K562 (cell line): Measurements from ENCODE around the gene DGCR6. TPM values are rescaled to one million over a fixed set of nuclear protein-coding genes. Genes with fewer than 3 reads are reported as not detected.

Source experiments
- ATAC-seq: fragments of 200-7000 bp; cut with Tn5 transposase; 3 replicates; pipeline ENCODE4 v1.9.1; 2020; ENCODE audit warnings: moderate library complexity
- BruUV-seq: library from RNA; stranded (reverse); fragments of 400-500 nt; replicated peaks from 2 replicates; lab custom pipeline; 2021; lab: Mats Ljungman, UMichigan
- CTCF ChIA-PET: fragments of 300-600 bp; formaldehyde crosslinking; extraction: SDS; loops from one replicate; lab custom pipeline; 2021; ENCODE audit warnings: low intra/inter-chr PET ratio; lab: Yijun Ruan, JAX
- POLR2A ChIA-PET: fragments of 300-600, 350-650 bp; sonication (Branson Sonifier 250); formaldehyde crosslinking; extraction: SDS; loops from one replicate; lab custom pipeline; 2021; ENCODE audit warnings: antibody characterized with exemption, inconsistent platforms; lab: Yijun Ruan, JAX
- DNase-seq, 4 experiments: peaks; one replicate each; pipeline versions ENCODE4 v3.0.0 to v3.0.0-alpha.2; 2011 to 2018; ENCODE audit warnings: low spot score in 3 of 4, mixed read lengths in 3 of 4; ENCODE audit errors: extremely low read depth in 1 of 4
- FAIRE-seq: peaks from 2 replicates; lab custom pipeline; 2011; peaks lifted over from hg19 to GRCh38; lab: Jason Lieb, UNC
- H2AFZ ChIP-seq: 2 replicates; pipeline ENCODE4 v1.6.0; 2011; ENCODE audit warnings: low read depth, low read length, control low read depth, inconsistent platforms
- H3K27ac ChIP-seq: fragments of 200-600 bp; 3 replicates; pipeline ENCODE4 v1.8.0; 2011; ENCODE audit warnings: low read depth, mild to moderate bottlenecking, control low read depth, inconsistent platforms, low read length, moderate library complexity, mixed read lengths; ENCODE audit errors: extremely low read depth
- H3K27me3 ChIP-seq, 2 experiments: fragments of 300-600 bp in 1 of 2; 2 replicates in 1 of 2; 3 replicates in 1 of 2; pipeline versions ENCODE4 v1.6.0 to v1.8.0; 2011; ENCODE audit warnings: inconsistent platforms in 2 of 2, low read length in 2 of 2, mild to moderate bottlenecking in 1 of 2, mixed read lengths in 1 of 2, moderate library complexity in 1 of 2; ENCODE audit not compliant: control insufficient read depth in 2 of 2, insufficient read depth in 2 of 2
- H3K36me3 ChIP-seq: fragments of 300-600 bp; 3 replicates; pipeline ENCODE4 v1.8.0; 2011; ENCODE audit warnings: mild to moderate bottlenecking, low read length, inconsistent platforms; ENCODE audit not compliant: control insufficient read depth, insufficient read depth
- H3K4me1 ChIP-seq, 2 experiments: fragments of 200-600 bp in 1 of 2; replicated peaks in 1 of 2; 2 replicates in 1 of 2; 3 replicates in 1 of 2; pipeline versions ENCODE4 v1.5.1 to v1.8.0; 2011; ENCODE audit warnings: inconsistent platforms in 2 of 2, low read length in 2 of 2, mild to moderate bottlenecking in 1 of 2, mixed read lengths in 1 of 2, moderate library complexity in 1 of 2; ENCODE audit not compliant: control insufficient read depth in 2 of 2, insufficient read depth in 2 of 2
- H3K4me2 ChIP-seq: 2 replicates; pipeline ENCODE4 v1.6.1; 2011; ENCODE audit warnings: low read length, control low read depth, inconsistent platforms, mixed read lengths; ENCODE audit not compliant: insufficient read depth
- H3K4me3 ChIP-seq: fragments of 200-600 bp; sonication (generic), shearing (Covaris generic); 2 replicates; pipeline ENCODE4 v1.5.1; 2016; ENCODE audit warnings: control low read depth, inconsistent platforms
- H3K79me2 ChIP-seq: fragments of 200-600 bp; 3 replicates; pipeline ENCODE4 v1.8.0; 2011; ENCODE audit warnings: low read length, inconsistent platforms; ENCODE audit not compliant: control insufficient read depth, insufficient read depth
- H3K9ac ChIP-seq, 2 experiments: 2 replicates each; pipeline versions ENCODE4 v1.6.0 to v1.6.1; 2011; ENCODE audit warnings: low read depth in 2 of 2, low read length in 2 of 2, control low read depth in 1 of 2, inconsistent platforms in 1 of 2, mild to moderate bottlenecking in 1 of 2, mixed read lengths in 1 of 2; ENCODE audit not compliant: insufficient read depth in 1 of 2
- H3K9me1 ChIP-seq: one replicate; pipeline ENCODE4 v1.6.0; 2011; ENCODE audit warnings: inconsistent platforms, mild to moderate bottlenecking, low read length, moderate library complexity; ENCODE audit not compliant: control insufficient read depth, insufficient read depth
- H3K9me3 ChIP-seq: replicated peaks from 2 replicates; pipeline ENCODE4 v1.5.1; 2011; ENCODE audit warnings: low read depth, low read length, inconsistent platforms; ENCODE audit not compliant: control insufficient read depth, insufficient read depth
- H4K20me1 ChIP-seq: replicated peaks from 2 replicates; pipeline ENCODE4 v1.6.1; 2011; ENCODE audit warnings: low read length, inconsistent platforms, mixed read lengths; ENCODE audit not compliant: control insufficient read depth, insufficient read depth
- CREB1 ChIP-seq, 2 experiments: sonication (generic) in 1 of 2; formaldehyde crosslinking in 1 of 2; IDR thresholded peaks; 2 replicates each; pipeline versions ENCODE4 v1.6.1 to v1.8.0; 2012 to 2022; ENCODE audit warnings: inconsistent platforms in 1 of 2, mild to moderate bottlenecking in 1 of 2, missing genetic modification reagents in 1 of 2, moderate library complexity in 1 of 2
- FOSL1 ChIP-seq: fragments of 200-800 bp; sonication (Bioruptor generic); conservative IDR thresholded peaks from 2 replicates; pipeline ENCODE4 v1.6.1; 2016; ENCODE audit warnings: missing genetic modification characterization, missing compliant biosample characterization
- FOXM1 ChIP-seq, 2 experiments: fragments of 450-650 bp in 1 of 2; sonication (generic) in 1 of 2; formaldehyde crosslinking in 1 of 2; IDR thresholded peaks; 2 replicates each; pipeline versions ENCODE4 v1.6.1 to v1.9.0; 2017 to 2022; ENCODE audit warnings: low read depth in 2 of 2, mild to moderate bottlenecking in 2 of 2, missing genetic modification reagents in 1 of 2, moderate library complexity in 1 of 2
- FUS ChIP-seq: fragments of 200-400 bp; formaldehyde crosslinking; optimal IDR thresholded peaks from 2 replicates; pipeline ENCODE3; 2017; ENCODE audit warnings: low read depth, low read length
- HDAC1 ChIP-seq, 2 experiments: fragments of 450-650 bp; IDR thresholded peaks; 2 replicates each; pipeline ENCODE4 v1.6.1; 2016 to 2017; ENCODE audit warnings: inconsistent platforms in 1 of 2, mild to moderate bottlenecking in 1 of 2, moderate library complexity in 1 of 2
- HDAC6 ChIP-seq: IDR thresholded peaks from 2 replicates; pipeline ENCODE4 v1.6.1; 2012; ENCODE audit warnings: low read depth, mild to moderate bottlenecking, control low read depth, inconsistent platforms, low read length, moderate library complexity
- MCM2 ChIP-seq: fragments of 450-650 bp; IDR thresholded peaks from 2 replicates; pipeline ENCODE4 v1.6.1; 2017; ENCODE audit warnings: low read depth, mild to moderate bottlenecking
- NR3C1 ChIP-seq: sonication (generic); formaldehyde crosslinking; IDR thresholded peaks from 2 replicates; pipeline ENCODE4 v1.8.1; 2022; ENCODE audit warnings: missing genetic modification reagents
- STAT5B ChIP-seq: fragments of 250-450 bp; sonication (Bioruptor Pico); IDR thresholded peaks from 2 replicates; pipeline ENCODE4 v1.8.0; 2021; ENCODE audit warnings: mild to moderate bottlenecking, inconsistent platforms
- ZNF586 ChIP-seq: fragments of 450-650 bp; formaldehyde crosslinking; conservative IDR thresholded peaks from 2 replicates; pipeline ENCODE4 v1.4.0; 2020; ENCODE audit warnings: mild to moderate bottlenecking, moderate library complexity
- ZNF778 ChIP-seq: fragments of 450-650 bp; formaldehyde crosslinking; IDR thresholded peaks from 2 replicates; pipeline ENCODE4 v1.4.0; 2020; ENCODE audit warnings: mild to moderate bottlenecking, moderate library complexity
- WGBS: fragments of 100-300 bp; shearing (Covaris generic); methylation state at CpG from one replicate; pipeline ENCODE4 v1.1.6; 2016; ENCODE audit warnings: low coverage, mixed read lengths; ENCODE audit not compliant: insufficient coverage; ENCODE audit errors: missing lambda C conversion rate; 5-methylcytosine and 5-hydroxymethylcytosine counted together
- in situ Hi-C: fragments of 300-500 bp; cut with MboI; formaldehyde crosslinking; loops from 4 replicates; pipeline ENCODE4 v1.15.0; 2018; ENCODE audit warnings: inconsistent platforms, mixed read lengths
- intact Hi-C: fragments of 100-400 bp; cut with micrococcal nuclease; formaldehyde crosslinking; loops from 2 replicates; pipeline ENCODE4 v1.14.2; 2022
- polyA plus RNA-seq, 8 experiments: library from polyadenylated mRNA; depleted of rRNA in 4 of 8; stranded (reverse) in 5 of 8; unstranded in 3 of 8; fragments of >200 nt; fragmentation: Nextera tagmentation in 2 of 8; fragmentation: Illumina TruSeq in 1 of 8; extraction: Ambion mirVana in 2 of 8; extraction: Trizol in 1 of 8; gene quantifications; 2 replicates each; pipeline versions ENCODE4 v1.2.1 to v1.2.3, GENCODE V29; 2011 to 2014; ENCODE audit warnings: inconsistent platforms in 1 of 8, missing spikeins in 1 of 8
- total RNA-seq, 7 experiments: library from RNA; depleted of rRNA in 6 of 7; stranded (reverse); fragments of >200 nt in 6 of 7; fragmentation: Illumina TruSeq in 2 of 7; extraction: Trizol in 2 of 7; gene quantifications; 2 replicates each; pipeline versions ENCODE4 v1.2.1 to v1.2.3, GENCODE V29; 2011 to 2021; ENCODE audit warnings: low replicate concordance in 1 of 7
- TF ChIP-seq, protein P1 (sequence below): fragments of 200-800 bp; sonication (Bioruptor generic); IDR thresholded peaks from 2 replicates; pipeline ENCODE4 v1.6.1; 2016; ENCODE audit warnings: missing genetic modification characterization, missing compliant biosample characterization
- TF ChIP-seq, protein P2 (sequence below): fragments of 450-650 bp; conservative IDR thresholded peaks from 2 replicates; pipeline ENCODE4 v1.6.1; 2016; ENCODE audit warnings: missing genetic modification characterization, low read depth, mild to moderate bottlenecking, missing compliant biosample characterization, moderate library complexity
- TF ChIP-seq, protein P3 (sequence below): fragments of 250-450 bp; sonication (Bioruptor Pico); IDR thresholded peaks from 2 replicates; pipeline ENCODE4 v1.9.0; 2021; ENCODE audit warnings: mild to moderate bottlenecking
- TF ChIP-seq, protein P4 (sequence below): fragments of 200-800 bp; sonication (Bioruptor generic); IDR thresholded peaks from 2 replicates; pipeline ENCODE4 v1.6.1; 2017; ENCODE audit warnings: missing genetic modification characterization, missing compliant biosample characterization

DGCR6 gene
- total and polyA plus RNA-seq, 9 of the 15 experiments (the other 6 are each of a cell fraction or from before 2014, with no cell fraction given): 0.32 to 2.4 (median 1.7) TPM; not detected in 1

DNA sequence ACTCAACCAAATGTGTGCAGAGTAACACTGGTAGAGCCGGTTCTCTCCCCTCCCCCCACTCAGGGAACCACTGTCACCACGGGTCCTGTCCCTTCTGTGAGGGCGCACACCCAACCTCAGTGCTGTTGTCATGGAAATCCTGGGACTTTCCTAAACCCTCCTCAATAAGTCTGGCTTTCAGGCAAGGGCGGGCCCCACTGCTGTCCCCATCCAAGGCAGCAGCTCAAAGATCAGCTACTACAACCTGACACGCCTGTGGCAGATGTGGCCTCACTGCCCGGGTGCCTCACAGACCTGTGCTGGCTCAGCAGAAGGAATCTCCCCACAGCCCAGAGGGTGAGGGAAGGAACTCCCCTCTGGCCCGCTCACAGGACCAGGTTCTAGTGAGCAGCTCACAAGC lies 27.8 kb downstream of the DGCR6 start:
- BruUV-seq: no TSS peak
- FAIRE-seq (no peak), ATAC-seq (no peak), DNase-seq (no peak)
- Histone ChIP-seq H3K27me3 (no peaks in the 10 kb centered on the region), H4K20me1 (no peaks in the 10 kb centered on the region), H3K27ac (no peak overlapping the region), H3K4me2 (no peak overlapping the region), H3K9ac (no peak overlapping the region), H2AFZ (no peak overlapping the region), H3K36me3 (no peaks in the 10 kb centered on the region), H3K4me3 (no peak overlapping the region), H3K9me3 (no peaks in the 10 kb centered on the region), H3K79me2 (no peaks in the 10 kb centered on the region), H3K4me1 (no peaks in the 10 kb centered on the region), H3K9me1 (no peaks in the 10 kb centered on the region)
- WGBS: no CpG with 5 or more reads among the region's 7 CpGs
- intact Hi-C loops: no loop called here
- in situ Hi-C loops: no loop called here
- ChIA-PET POLR2A (interaction anchor here (0.6 to 1.1 kb wide), 2 partner anchors 28 to 1294 kb away, joined by 3 read pairs; partner anchors contain the start of gene DGCR6), CTCF (no interaction called here)
- TF ChIP-seq HDAC1 (IDR thresholded peaks at IDR 0.05) (no peak), FUS (no peak), STAT5B (CRISPR knock-in tag) (no peak), ZNF586 (no peak), HDAC6 (no peak), CREB1 (IDR thresholded peaks at IDR 0.05) (no peak), CREB1 (CRISPR knock-in tag; IDR thresholded peaks at IDR 0.05) (no peak), MCM2 (no peak), ZNF778 (CRISPR knock-in tag) (no peak), FOXM1 (IDR thresholded peaks at IDR 0.05; ENCODE audit: low read depth) (no peak), FOXM1 (CRISPR knock-in tag; IDR thresholded peaks at IDR 0.05; ENCODE audit: low read depth) (no peak), NR3C1 (no peak), FOSL1 (tag) (no peak)
- TF ChIP-seq, protein P1, sequence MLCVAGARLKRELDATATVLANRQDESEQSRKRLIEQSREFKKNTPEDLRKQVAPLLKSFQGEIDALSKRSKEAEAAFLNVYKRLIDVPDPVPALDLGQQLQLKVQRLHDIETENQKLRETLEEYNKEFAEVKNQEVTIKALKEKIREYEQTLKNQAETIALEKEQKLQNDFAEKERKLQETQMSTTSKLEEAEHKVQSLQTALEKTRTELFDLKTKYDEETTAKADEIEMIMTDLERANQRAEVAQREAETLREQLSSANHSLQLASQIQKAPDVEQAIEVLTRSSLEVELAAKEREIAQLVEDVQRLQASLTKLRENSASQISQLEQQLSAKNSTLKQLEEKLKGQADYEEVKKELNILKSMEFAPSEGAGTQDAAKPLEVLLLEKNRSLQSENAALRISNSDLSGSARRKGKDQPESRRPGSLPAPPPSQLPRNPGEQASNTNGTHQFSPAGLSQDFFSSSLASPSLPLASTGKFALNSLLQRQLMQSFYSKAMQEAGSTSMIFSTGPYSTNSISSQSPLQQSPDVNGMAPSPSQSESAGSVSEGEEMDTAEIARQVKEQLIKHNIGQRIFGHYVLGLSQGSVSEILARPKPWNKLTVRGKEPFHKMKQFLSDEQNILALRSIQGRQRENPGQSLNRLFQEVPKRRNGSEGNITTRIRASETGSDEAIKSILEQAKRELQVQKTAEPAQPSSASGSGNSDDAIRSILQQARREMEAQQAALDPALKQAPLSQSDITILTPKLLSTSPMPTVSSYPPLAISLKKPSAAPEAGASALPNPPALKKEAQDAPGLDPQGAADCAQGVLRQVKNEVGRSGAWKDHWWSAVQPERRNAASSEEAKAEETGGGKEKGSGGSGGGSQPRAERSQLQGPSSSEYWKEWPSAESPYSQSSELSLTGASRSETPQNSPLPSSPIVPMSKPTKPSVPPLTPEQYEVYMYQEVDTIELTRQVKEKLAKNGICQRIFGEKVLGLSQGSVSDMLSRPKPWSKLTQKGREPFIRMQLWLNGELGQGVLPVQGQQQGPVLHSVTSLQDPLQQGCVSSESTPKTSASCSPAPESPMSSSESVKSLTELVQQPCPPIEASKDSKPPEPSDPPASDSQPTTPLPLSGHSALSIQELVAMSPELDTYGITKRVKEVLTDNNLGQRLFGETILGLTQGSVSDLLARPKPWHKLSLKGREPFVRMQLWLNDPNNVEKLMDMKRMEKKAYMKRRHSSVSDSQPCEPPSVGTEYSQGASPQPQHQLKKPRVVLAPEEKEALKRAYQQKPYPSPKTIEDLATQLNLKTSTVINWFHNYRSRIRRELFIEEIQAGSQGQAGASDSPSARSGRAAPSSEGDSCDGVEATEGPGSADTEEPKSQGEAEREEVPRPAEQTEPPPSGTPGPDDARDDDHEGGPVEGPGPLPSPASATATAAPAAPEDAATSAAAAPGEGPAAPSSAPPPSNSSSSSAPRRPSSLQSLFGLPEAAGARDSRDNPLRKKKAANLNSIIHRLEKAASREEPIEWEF: no peak
- TF ChIP-seq, protein P2, sequence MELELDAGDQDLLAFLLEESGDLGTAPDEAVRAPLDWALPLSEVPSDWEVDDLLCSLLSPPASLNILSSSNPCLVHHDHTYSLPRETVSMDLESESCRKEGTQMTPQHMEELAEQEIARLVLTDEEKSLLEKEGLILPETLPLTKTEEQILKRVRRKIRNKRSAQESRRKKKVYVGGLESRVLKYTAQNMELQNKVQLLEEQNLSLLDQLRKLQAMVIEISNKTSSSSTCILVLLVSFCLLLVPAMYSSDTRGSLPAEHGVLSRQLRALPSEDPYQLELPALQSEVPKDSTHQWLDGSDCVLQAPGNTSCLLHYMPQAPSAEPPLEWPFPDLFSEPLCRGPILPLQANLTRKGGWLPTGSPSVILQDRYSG: no peak
- TF ChIP-seq, protein P3, sequence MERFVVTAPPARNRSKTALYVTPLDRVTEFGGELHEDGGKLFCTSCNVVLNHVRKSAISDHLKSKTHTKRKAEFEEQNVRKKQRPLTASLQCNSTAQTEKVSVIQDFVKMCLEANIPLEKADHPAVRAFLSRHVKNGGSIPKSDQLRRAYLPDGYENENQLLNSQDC (CRISPR knock-in tag): no peak
- TF ChIP-seq, protein P4, sequence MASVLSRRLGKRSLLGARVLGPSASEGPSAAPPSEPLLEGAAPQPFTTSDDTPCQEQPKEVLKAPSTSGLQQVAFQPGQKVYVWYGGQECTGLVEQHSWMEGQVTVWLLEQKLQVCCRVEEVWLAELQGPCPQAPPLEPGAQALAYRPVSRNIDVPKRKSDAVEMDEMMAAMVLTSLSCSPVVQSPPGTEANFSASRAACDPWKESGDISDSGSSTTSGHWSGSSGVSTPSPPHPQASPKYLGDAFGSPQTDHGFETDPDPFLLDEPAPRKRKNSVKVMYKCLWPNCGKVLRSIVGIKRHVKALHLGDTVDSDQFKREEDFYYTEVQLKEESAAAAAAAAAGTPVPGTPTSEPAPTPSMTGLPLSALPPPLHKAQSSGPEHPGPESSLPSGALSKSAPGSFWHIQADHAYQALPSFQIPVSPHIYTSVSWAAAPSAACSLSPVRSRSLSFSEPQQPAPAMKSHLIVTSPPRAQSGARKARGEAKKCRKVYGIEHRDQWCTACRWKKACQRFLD: no peak
